GM18909 (cell line): ENCODE data around the gene RFFL.
A peak's percentile ranks its signal among the peaks of the same experiment; 100 is the strongest.
"Not testable (repeated sequence)": the region's sequence is repeated elsewhere in the genome, so short reads cannot be mapped to it uniquely, and the experiment has no call there.

Experiments
- ATAC-seq: cut with Tn5 transposase; IDR thresholded peaks from one replicate; pipeline ENCODE4 v1.9.1; 2021; ENCODE audit warnings: mild to moderate bottlenecking; ENCODE audit not compliant: unreplicated experiment, poor library complexity

The RFFL gene

DNA sequence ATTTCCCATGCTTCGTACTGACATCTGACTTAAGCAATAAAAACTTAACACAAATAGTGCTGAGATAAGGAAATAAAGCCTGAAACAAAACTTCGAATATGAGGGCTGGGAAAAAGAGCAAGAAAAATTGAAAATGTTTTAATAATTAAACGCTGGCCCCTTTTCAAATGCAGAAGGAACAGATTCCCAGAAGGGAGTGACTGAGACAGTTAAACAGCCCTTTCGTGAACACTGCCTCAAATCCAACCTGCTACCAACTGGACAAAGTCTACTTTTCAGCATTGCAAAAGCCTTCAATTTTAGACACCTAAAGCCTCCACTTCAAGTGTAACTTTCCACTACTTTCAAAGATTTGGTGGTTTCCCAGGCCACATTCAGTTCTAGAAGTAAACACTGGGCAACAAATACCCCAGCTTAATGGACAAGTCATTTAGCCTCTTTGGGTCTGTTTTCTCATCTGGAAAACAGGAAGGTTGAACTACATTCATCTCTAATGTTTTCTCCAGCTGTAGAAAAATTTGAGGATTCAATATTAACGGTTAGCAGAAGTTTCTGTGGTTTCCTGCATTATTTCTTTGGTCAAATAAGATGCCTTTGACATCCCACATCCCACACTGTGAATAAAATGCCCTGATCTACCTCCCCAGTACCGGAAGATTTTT is 11.8 kb downstream of the RFFL start:
- ATAC-seq: no peak

DNA sequence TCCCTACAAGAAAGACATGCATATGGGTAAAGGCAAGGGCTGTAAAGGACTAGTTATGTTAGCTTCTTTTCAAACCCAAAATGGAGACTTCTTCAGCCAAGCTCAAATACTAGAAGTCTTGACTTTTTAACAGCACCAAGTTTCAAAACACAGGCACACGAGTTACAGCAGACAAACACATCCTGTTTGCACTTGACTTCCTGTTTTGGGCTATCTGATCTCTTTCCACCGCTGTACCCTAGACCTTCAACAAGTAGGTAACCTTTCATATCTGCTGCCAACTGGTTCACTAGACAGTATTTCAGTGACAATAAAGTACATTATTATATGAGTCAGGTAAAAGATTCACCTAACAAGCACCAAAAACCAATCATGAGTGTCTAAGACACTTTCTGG is 12.3 kb downstream of the RFFL start:
- peak; percentile 59 for ATAC-seq

DNA sequence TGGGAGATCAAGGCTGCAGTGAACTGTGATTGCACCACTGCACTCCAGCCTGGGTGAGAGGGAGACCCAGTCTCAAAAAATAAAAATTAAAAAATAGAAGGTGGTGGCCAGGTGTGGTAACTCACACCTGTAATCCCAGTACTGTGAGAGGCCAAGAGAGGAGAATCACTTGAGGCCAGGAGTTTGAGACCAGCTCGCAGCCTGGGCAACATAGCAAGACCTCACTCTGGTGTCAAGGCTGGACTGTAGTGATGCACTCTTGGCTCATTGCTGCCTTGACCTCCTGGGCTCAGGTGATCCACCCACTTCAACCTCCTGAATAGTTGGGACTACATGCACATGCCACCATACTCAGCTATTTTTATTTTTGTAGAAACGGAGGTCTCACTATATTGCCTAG is 13.3 kb downstream of the RFFL start:
- ATAC-seq: no peak

DNA sequence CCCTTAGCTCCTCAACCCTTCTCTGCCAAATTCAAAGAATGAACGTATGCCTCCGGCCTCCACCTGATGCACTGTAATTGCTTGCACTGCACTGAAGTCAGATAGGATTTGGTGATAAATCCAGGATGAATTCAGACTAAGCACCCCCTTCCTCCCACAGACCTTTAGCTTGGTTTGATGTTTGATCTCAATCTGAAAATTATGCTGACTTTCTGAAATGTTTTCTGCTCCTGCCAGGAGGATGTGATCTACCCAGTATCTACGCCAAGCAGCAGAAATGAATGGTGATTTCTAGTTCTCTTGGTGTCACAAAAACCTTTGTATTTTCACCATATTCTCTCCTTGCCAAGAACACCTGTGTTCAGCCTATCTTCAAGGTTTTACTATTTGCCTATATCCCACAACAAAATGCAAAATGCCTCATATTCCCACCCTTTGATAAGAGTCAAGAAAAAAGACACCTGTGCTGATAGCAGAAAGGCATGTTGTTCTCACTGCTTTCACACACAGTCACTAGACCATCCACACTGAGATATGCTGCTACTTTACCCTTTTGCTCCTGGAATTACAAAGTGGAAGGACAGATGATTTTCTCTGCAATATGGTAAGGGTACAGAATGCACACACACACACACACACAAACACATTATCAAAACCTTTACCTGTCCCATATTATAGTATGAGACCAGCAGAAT is 14.7 kb downstream of the RFFL start:
- no peak for ATAC-seq

DNA sequence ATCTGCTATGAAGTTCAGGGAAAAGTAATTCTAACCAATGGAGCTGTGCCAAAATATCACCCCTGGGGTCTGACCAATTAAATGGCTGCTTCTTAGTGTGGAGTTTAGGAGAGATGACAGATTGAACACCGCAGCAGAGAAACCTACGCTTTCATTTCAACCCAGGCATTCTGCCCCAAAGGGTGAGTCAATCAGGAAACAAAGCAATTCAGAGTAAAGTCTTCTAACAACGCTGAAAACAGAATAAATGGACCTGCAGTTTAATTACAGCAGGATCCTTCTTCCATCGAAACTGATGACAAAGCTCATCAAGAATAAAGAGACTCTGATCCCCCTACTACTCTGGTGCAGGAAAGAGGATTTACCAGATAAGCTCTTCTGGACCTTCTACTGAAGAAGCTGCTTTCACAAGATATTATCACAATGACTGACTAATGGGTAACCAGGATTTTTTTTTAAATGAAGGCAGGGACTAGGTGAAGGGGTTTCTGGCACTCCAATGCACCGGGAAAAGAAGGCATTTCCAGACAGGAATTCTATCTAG is 16.7 kb downstream of the RFFL start:
- peak; percentile 62 for ATAC-seq

DNA sequence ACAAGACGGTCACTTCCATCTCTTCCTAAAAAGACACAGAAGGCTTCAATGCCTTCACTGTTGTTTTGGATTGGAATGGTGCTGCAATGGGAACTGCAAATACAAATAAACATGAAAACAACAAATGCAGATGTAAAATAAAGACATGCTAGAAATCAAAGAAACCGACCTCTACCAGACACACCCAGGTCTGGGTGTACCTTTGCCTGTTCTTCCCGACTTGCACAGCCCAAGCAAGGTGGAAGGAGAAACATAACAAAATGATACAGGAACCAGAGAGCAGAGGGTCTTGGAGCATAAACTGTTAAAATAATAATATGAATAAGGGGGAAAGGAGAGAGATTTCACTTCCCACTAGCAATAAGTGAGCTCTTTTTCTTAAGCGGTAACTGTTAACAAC is 17.3 kb downstream of the RFFL start:
- ATAC-seq: no peak

DNA sequence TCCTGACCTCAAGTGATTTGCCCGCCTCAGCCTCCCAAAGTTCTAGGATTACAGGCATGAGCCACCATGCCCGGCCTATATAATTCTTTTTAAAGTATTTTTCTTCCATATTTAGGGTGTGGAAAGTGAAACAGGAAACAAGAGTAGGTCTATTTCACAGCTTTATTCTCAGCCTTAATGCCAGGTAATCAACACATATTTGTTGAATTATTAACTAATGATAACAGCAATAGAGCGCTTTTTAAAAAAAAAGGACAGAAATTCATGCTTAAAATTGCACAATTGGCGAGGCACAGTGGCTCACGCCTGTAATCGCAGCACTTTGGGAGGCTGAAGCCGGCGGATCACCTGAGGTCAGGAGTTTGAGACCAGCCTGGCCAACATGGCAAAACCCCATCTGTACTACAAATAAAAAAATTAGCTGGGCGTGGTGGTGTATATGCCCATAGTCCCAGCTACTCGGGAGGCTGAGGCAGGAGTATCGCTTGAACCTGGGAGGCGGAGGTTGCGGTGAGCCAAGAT is 18.0 kb downstream of the RFFL start:
- ATAC-seq: not testable (repeated sequence)

DNA sequence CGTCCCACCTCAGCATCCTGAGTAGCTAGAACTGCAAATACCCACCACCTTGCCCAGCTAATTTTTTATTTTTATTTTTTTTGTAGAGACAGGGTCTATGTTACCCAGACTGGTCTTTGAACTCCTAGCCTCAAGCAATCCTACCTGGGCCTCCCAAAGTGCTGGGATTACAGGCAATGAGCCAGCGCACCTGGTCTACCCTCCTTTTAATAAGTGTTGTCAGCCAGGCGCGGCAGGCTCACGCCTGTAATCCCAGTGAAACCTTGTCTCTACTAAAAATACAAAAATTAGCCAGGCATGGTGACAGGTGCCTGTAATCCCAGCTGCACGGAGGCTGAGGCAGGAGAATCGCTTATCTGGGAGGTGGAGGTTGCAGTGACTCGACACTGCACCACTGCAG is 19.3 kb downstream of the RFFL start:
- no peak for ATAC-seq

DNA sequence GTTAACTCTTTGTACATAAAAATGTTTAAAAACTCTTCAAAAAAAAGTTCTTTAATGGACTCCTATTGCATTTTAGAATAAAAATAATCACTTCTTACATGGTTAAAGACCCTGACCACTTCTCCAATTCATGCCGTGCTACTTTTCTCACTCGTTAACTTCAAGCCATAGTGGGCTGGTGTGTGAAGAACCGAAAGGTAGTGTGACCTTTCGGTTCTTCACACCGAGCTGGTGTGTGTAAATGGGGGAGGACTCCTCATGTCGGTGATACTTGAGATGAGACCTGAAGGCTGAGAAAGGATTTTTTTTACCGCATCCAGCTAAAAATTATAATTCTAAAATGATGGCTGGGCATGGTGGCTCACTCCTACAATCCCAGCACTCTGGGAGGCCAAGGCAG is 22.1 kb downstream of the RFFL start:
- no peak for ATAC-seq

DNA sequence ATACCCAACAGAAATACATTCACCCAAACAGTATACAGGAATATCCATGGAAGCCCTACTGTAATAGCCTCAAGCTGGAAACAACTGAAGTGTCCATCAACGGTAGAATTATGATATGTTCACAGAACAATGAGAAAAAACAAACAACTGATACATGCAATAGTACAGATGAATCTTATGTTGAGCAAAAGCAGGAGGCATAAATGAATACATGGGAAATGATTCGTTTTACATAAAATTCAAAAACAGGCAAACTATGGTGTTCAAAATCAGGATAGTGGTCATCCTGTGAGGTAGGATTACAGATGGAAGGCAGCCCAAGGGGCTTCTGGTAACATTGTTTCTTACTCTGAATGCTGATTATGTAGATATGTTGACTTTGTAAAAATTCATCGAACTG is 25.1 kb downstream of the RFFL start:
- ATAC-seq: no peak

DNA sequence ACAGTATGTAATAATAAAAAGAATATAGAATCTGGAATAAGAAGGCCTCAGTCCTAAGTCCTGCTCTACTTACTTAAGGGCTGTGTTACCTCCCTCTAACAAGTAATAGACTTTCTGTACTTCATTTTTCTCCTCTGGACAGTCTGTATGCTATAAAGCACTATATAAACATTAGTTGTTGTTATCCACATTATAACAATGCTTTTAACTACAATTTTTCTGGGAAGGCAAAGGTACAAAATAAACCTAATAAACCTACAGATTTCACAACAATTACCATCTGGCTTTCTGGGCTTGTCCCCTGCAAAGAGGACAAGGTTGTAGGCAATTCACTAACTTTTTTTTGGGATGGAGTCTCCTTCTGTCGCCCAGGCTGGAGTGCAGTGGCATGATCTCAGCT is 32.7 kb downstream of the RFFL start:
- ATAC-seq: no peak

DNA sequence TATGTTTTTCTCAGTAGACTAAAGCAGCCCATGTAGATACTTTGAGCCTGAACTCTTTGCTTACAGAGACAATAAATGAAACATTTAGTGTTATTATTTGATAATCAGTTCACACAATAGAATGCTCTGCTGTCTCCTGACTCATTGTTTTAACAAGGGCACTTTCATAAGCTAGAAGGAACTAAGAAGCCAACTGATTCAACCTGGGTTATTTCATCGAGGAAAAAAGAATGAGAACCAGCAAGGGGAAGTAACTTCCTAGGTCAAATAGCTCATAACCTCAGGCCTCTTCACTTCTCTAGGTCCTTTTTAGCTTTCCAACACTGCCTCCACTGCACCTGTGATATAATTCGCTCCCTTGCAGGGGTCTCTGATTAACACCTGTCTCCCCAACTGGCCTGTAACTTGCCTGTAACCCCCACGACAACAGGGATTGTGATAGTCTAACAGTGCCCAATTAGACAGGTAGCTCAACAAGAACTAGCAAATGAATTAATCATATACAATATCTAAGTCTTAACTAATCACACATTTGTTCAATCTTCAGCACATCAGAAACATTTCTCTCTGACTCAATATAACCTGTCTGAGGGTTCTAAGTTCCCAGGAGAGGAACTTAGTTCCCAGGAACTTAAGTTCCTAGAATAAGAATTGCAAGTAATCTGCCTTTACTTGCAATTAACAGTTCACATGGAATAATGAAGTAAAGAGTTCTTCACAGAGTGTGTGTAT is 34.8 kb downstream of the RFFL start:
- ATAC-seq: no peak

DNA sequence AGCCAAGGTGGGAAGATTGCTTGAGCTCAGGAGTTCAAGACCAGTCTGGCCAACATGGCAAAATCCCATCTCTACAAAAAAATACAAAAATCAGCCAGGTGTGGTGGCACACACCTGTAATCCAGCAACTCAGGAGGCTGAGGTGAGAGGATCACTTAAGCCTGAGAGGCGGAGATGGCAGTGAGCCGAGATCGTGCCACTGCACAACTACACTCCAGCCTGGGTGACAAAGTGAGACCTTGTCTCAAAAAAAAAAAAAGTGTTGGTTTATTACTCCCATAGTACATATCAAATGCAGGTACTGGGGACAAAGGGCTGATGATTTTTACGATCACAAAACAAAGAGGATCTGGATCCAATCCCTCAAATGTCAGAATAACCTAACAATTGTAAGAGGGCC is 35.4 kb downstream of the RFFL start:
- ATAC-seq: not testable (repeated sequence)

DNA sequence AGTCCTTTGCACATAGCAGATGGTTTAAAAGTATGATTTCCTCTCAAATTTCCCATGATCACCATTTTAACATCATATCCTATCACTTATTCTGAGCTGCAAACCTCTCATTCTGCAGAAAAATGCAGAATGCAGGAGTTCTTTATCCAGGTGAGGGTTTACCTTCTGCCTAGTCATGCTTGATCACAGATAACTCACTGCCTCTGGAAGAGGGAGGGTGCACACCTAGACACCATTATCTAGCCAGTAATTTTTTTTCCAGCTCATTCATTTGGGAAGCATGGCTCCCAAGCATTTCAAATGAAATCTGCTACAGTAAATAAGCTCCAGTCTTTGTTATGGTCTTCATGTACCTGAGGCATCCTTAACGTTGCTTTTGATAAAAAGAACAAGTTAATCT is 38.0 kb downstream of the RFFL start:
- no peak for ATAC-seq

DNA sequence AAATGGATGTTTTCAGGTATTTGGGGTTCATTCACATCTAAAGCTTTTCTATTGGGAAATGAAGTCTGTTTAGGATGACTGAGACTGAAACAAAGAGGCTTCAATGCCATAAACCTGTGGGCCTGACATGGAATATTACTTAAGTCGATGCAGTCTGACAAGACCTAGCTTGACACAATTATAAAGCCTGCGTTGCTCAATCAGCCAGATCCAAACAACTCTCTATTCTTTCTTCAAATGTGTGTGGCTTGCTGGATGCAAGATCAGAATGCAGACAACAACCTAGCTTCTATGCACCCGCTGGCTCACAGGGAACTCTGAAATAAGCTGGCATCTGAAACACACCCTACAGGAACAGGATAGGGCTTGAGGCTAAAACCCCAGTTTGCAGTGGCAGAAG is 40.0 kb downstream of the RFFL start:
- no peak for ATAC-seq

DNA sequence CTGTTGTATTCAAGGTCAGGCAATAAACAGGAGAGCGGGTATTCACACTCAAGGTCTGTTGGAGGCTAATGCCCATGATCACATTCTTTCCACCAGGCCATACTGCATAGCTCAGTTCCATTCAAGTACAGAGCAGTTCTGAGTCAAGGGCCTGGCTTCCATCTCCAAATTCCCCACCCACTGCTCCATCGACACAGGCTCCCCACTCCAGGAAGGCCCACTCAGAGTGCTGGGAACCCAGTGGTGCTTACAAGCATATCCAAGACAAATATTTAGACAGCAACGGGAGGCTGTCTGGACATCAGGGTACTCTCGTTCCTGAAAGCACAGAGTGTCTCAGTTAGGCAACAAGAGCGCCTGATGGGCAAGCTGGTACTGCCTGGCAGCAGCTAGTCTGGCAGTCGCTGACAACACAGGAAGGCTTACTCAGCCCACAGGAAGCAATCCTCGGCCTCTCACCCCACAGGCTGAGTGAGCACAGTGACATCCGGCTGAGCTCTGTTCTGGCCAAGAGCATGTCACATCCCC is 40.9 kb downstream of the RFFL start:
- ATAC-seq: no peak

DNA sequence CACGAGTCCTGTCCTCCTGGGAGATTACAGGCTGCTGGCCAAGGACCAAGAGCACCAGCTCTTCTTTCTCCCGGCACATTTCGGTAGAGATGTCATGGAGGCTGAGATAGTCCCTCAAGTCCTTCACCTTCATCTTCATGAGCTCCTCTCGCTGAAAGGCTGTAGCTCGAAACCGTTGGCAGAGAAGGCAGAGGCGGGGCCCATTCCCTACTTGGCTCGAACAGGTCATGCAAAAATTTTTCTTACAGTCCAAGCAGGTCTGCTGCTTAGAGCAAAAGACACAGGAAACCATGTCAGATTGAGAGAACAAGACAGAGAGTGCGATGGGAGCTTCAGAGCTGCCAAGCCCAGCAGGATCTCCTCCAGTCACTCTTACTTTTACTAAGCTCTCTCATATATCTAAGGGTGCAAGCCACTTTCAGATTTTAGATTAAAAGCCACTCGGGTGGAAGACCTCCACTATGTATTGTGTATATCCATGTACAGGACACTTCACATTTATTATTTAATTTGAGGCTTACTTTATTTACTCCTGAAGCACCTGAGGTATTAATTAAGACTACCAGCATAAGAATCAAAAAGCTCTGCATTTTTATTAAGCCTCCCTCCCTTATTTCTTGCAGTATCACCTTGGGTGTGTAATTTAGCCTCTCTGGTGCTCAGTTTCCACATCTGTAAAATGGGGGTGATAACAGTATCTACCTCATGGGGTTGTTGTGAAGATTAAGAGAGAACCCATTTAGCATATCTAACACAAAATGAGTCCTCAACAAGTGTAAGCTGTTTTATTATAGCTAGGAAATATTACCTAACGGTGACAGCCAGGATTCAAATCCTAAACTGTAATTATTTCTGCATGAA is 41.8 kb downstream of the RFFL start:
- ATAC-seq: no peak

DNA sequence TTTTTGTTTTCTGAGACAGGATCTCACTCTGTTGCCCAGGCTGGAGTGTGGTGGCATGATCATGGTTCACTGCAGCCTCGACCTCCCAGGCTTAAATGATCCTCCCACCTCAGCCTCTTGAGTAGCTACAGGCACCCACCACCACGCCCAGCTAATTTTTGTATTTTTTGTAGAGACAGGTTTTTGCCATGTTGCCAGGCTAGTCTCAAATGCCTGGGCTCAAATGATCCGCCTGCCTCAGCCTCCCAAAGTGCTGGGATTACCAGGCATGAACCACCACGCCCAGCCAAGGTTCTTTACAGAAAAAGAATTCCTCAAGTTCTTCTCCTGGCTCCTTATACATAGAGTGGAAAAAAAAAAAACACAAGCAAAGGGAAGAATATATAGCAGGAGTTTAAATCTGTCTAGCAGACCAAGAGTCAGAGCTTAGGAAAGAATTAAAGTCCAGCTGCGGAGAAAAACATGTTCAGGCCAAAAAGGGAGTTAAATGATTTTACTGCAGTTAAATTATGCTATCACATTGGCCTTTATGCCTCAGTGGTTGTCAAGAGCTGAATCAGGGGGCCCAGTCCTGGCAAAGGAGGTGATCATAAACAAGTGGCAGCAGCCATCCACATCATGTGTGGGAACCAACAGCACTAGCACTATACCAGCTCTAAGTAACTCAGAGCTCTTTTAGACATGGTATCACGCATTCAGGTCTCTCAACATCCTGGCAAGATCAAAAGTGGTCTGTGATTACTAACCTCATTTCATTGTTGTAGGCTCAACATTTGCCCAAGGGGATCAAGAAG is 43.9 kb downstream of the RFFL start:
- ATAC-seq: no peak

DNA sequence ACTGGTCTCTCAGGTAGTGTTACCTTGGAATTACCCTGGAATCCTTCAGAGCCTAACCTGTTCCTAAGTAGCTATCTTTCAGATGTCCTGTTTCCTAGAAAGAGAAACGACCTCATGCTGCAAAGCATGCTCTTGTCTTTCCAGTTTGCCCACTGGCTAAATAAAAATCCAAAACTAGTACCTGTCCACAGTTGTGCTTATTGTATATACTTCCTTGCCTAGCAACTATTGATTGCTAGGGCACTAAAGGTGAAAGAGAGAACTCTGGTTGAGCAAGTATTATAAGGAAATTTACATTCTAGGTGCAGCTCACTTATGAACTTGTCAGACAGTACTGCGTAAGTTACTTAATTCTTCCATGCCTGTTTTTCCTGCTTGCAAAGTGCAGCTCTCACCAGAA is 44.7 kb downstream of the RFFL start:
- ATAC-seq: no peak
